GM19467 (cell line): ENCODE results near the gene HIPK1.
"Not testable (repeated sequence)": the region's sequence is repeated elsewhere in the genome, so short reads cannot be mapped to it uniquely, and the experiment has no call there.

ENCODE experiments used
- ATAC-seq: cut with Tn5 transposase; IDR thresholded peaks from one replicate; pipeline ENCODE4 v1.9.1; 2021; ENCODE audit warnings: mild to moderate bottlenecking, moderate library complexity; ENCODE audit not compliant: unreplicated experiment

Gene HIPK1

DNA sequence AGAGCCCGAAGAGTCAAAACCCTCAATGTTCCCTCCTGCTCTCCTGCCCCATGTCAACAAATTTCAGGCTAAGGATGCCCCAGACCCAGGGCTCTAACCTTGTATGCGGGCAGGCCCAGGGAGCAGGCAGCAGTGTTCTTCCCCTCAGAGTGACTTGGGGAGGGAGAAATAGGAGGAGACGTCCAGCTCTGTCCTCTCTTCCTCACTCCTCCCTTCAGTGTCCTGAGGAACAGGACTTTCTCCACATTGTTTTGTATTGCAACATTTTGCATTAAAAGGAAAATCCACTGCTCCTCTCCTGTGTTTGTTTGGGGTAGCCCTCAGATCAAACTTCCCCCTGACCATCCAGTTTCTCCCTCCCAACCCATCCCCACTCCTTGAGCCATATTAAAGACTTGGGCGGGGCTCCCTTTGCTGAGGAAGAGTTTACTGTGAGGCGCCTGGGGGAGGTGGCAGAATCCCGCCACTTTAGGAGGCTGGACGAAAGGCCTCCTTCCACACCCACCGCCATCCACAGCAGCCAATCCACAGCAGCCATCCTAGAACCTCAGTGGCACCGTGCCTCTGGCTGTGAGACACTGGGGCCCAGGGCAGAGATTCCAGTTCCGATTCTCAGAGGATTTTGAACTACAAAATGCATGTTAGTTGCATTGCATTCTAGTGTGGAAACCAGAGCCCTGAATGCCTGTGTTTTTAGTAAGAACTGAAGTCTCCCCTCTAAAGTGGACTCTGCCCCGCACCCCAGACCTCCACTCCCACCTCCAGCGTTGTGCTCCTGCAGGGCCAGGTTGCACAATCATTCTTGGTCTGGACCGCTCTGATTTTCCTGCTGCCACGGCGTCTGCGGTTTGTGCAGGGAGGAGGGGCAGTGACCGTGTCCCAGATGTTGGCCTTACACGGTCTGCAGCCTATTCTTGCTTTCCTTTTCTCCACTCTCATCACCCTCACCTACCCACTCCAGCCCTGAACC is 53.1 kb downstream of the HIPK1 start:
- no peak for ATAC-seq

DNA sequence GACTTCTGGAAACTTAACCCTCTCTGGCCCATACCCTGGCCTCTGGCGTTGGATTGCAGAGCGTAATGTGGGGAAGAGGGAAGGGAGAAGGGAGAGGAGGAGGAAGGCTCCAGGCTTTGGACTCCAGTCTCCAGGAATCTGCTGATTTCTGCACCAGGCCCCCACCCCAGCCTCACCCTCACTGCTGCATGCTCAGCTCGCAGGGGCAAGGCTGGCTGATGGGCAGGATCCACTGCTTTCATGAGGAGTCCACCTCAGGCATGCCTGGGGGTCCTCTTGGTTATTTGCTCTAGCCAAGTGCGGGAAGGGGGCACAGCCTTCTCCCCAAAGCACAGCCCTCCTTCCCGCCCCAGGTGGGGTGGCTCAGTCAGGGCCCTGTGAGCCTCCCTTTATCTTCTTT is 53.8 kb downstream of the HIPK1 start:
- no peak for ATAC-seq

DNA sequence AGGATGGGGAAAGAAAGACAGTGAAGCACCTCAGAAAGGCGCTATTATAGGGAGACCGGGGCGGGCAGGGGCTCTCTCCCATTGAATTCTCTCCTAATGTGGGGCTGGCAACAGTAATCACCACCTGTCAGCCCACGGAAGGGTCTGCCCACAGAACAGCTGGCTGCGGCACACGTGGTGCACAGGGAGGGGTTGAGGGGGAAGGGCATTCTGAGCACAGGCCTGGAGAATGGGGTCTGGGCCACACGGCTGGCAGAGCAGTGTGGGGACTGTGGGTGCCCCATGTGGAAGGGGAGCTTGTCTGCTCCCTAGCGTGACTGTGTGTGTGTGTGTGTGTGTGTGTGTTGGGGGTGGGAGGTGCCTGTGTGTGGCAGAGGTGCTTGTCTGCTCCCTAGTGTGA is 54.3 kb downstream of the HIPK1 start:
- ATAC-seq = no peak

DNA sequence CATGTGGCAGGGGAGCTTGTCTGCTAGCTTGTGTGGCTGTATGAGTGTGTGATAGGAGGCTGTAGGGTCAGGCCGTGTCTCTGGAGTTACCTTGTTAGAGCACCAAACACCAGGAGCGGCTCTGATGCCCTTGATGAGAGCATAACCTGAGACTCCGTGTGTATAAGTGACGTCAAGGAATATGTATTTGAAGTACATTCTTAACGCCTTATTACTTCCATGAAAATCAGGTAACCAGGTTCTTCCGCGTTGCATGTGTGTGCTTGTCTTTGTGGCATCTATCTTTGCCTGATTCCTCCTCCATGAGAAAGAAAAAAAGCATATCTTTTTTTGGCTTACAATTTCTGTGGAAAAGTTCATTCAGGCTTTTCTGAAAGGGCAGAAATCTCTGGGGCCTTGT is 54.7 kb downstream of the HIPK1 start:
- no peak for ATAC-seq

DNA sequence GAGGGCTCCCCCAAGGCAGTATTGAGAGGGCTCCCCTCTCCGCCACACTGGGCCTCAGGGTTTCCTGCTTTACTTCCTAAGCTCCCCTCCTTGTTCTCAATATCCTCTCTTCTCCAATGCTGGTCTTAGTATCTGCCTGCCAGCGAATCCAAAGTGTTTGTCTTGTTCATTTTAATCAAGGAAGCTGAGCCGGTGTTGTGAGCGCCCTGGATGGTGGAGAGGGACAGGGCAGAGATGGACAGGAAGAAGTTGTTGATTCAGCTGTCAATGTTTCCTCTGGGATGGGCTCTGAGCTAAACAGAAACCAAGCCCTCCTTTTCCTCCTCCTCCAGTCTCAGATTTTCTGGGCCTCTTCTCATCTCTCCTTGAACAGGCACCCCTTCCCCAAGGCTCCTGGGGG is 55.6 kb downstream of the HIPK1 start:
- no peak for ATAC-seq

DNA sequence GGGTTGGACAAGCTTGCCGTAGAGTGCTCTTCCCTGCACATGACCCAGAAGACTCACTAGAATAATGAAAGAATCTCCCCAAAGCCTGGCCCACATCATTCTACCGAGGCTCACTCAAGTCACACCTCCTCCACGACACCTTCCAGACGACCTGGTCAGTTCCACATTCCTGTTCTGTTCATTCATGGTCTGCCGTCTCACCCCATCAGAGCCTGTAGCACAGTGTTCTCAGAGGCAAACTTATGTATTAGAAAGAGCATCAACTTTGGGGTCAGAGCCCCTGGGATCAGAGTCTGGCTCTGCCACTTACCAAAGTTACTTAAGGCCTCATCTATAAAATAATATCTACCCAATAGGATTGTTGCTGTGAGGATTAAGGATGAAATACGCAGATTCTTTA is 57.7 kb downstream of the HIPK1 start:
- ATAC-seq = no peak

DNA sequence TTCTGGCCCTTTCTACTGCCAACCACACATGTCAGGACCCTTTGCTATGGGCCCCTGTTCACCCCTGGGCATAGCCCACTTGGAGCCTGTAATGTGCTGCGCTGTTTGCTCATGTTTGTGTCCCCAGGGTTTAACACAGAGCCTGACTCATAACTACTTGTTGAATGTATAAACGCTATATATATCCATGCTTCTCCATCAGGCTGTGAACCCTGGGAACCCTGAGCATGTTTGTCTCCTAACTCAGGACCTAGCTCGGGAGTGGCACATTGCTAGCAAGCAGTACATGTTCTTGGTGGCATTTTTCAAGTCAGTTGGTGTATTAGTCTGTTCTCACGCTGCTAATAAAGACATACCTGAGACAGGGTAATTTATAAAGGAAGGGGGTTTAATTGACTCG is 58.1 kb downstream of the HIPK1 start:
- no peak for ATAC-seq

DNA sequence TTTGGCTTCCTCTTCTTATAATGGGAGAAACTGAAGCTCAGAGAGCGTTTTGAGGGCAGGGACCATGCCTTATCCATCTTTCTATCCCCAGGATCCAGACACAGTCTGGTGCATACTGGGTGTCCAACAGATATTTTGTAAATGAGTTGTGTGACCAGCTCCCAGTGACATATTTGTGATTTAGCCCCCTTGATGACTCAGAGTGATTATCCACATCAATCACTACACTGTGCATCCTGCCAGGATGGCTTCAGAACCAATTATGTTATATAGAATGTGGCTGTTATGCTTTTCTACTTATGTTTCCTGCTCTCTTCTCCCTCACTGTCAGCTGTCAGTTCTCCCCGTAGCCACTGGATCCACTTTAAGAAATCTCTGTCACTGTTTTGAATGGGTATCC is 61.4 kb downstream of the HIPK1 start:
- ATAC-seq = no peak

DNA sequence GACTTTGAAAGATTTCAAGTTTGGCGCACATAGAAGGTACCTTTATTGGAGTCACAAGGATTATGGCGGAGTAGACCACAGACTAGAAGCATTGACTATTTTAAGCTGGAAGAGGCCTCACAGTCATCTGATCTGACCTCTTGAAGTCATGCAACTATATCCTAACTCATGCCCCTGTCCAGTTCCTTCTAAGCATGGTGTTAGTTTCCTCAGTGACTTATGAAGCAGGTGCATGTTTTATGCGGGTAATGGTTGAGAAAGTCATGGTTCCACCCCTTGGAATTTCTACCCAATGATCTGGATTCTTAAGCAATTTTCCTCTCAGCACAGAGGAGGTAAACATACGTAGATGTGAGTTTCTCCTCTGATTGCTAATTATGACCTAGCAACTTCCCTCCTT is 61.8 kb downstream of the HIPK1 start:
- no peak for ATAC-seq

DNA sequence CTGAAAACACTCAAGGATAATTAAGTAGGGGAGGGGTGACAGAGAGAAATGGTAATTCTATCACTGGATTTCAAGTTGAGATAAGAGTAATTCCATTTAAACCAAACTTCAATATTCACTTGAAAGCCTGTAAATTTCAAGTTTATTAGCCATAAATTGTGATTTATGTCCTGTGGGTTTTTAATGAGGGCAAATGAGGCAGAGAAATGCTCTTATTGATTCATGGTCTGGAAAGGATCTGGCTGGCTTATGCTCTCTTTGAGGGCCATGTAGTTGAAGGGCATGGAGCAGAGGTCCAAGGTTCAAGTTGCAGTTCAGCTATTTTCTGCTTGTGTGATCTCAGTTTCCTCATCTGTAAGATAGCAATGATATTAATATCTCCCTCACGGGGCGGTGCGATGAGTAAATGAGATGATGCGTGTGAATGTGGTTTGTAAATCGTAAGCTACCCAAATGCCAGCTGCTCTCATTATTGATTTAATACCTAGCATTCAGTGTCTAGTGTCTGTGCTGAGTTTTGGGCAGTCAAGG is 62.4 kb downstream of the HIPK1 start:
- no peak for ATAC-seq

DNA sequence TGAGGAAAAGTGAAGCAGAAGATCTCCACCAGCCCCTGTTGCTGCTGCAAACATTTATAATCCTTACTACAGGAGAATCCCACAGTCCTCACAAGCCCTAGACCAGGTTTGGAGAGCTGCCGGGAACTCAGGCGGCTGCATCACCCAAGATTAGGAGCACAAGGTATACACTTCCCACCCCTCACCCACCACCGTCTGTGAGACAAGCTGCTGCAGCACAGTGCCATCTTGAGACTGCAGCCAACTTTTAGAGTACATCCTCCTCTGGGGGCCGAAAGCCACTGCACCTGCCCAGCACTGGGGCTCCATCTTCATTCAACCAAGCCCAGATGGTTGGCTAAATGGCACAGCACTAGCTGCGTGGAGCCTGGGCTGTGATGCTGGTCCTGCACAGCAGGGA is 63.9 kb downstream of the HIPK1 start:
- no peak for ATAC-seq

DNA sequence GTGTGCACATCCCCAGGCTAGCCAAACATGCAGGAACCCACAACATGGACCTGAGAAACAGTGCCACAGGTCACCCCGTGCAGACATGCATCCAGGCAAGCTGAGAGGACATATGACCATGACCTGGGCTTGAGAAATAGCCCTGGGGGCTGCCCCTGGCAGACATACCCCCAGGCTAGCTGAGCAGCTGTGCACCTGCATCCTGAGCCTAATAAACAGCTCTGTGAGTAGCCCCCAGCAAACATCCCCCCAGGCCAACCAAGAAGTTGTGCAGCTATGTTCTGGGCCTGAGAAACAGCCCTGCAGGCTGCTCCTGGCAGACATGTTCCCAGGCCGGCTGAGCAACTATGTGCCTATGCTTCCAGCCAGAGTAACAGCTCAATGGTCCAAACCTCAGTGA is 64.6 kb downstream of the HIPK1 start:
- ATAC-seq = no peak

DNA sequence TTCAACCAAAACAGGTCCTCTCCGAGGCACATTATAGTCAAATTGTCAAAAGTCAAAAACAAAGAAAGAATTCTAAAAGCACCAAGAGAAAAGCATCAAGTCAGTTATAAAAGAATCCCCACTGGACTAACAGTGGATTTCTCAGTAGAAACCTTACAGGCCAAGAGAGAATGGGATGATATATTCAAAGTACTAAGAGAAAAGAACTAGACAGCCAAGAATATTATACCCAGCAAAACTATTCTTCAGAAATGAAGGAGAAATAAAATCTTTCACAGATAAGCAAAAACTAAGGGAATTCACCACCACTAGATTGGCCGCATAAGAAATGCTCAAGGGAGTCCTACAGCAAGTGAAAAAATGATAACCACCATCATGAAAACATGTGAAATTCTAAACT is 66.3 kb downstream of the HIPK1 start:
- no peak for ATAC-seq

DNA sequence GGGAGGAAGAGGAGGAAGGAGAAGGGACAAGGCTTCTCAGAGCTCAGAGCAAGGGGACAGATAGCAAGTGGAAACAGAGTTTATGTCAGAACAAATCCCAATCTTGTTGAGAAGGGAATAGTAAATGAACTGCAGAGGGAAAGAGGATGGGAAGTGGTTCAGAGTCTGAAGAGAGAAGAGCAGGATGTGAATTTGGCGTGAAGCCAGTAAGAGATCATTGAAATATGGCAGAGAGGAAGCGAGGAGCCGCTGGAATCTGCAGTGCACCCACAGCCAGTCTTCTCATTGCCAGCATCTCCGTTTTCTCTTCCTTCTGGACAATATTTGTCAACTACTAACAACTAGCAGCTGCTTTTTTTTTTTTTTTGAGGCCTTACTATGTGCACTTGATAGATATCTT is 69.2 kb downstream of the HIPK1 start:
- ATAC-seq = no peak

DNA sequence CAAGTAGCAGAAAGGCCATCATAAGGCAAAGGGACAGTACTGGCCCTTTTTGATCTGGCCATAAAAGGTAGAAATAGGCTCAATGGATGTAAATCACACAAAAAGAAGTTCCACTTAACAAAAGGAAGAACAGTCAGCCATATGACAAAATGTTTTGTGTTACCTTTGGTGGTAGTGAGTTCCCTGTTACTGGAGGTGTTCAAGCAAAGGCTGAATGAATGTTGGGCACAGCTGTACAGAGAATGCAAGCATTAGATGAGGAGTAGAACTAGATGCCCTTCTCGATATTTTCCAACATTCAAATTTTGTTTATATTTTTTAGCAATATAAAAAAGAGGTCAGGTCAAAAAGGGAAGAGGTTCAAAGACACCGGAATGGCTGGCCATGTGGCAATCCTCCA is 70.1 kb downstream of the HIPK1 start:
- no peak for ATAC-seq

DNA sequence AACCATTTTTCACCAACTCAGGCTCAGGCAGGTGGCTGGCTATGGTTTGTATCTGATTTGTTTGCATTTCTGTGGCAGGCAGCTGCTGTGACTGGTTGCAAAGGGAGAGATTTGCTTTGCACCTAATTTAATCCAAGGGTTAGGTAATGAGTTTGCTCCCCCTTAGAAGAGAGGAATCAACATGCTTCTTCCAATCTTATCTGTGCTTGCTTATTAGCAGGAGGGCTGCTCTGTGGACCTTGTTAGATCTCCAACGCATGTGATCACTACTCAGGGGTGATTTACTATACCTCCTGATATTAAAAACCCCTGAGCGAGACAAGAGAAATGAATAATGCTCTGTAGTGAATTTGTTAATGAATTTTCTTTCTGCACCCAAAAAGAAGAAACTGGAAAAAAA is 70.7 kb downstream of the HIPK1 start:
- no peak for ATAC-seq

DNA sequence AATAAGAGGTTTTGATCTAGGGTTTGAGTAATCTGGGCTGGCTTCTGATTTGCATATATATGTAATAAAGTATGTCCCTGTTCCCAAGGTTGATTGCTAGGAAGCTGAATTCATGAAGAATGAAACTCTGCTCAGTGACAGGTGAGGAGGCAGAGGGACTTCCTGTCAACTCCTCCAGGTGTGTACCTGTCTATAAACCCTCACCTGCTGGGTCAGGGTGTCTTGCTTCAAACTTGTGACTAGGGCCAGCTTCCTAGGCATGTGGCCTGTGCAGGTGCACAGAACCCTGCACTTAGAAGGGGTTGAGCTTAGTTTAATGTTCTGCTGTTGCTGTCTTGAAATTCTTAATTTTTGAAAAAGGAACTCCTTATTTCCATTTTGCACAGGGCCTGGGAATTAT is 71.3 kb downstream of the HIPK1 start:
- ATAC-seq = no peak

DNA sequence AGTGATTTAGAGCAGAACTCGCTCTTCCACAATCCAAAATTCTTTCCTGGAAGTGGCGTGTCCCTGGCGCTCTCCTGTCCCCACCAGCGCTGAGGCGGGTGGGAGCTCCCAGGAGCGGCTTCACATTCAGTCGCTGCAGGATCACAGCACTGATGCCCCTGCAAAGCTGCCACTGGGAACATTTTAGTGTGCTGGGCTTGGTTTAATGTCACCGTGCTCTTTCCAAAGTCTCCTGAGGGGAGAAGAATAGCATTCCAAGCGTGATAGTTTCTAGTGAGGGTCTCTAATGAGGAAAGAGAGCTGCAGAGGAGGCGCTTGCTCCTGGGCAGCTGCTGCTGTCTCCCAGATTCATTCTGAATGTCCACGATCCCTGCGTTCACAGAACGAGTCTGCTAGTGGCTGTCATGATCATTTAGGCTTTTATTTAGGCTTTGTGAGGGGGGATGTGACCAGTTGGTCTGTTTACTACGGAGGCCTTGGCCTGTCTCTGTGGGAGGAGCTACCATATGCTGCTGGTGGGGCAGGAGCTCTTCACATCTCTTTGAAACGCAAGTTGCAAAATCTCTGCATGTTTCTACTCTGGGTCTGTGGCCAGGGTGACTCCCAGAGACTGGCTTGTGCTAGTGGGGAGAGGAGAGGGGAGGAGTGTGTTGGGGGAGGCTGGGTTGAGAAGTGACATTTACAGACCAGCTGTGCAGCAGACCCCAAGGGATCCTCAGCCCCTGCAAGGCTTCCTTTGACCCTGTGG is 73.5 kb downstream of the HIPK1 start:
- no peak for ATAC-seq

DNA sequence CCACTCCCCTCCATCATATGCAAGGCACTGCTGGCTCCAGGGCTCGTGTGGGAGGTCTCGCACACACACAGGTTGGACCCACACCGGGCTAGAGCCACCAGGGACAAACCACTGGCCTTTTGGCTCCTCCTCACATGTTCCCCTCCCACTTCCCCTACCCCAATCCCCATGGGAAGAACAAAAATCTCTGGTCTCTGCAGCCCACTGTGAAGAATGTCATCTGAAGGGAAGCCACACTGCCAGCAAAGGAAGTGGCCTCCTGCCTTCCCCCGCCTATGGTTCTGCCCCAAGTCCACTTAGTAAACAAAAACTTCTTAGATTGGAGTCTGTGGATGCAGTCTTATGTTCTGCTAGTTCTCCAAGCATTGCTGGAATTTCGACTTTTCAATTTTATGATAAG is 74.3 kb downstream of the HIPK1 start:
- no peak for ATAC-seq

DNA sequence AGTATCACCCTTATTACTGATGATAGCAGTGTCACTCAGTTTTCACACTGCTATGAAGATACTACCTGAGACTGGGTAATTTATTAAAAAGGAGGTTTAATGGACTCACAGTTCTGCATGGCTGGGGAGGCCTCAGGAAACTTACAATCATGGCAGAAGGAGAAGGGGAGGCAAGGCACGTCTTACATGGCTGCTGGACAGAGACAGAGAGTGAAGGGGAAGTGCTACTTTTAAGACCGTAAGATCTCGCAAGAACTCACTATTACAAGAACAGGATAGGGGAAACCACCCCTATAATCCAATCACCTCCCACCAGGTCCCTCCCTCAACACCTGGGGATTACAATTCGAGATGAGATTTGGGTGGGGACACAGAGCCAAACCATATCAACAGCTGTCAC is 77.7 kb downstream of the HIPK1 start:
- ATAC-seq = not testable (repeated sequence)

DNA sequence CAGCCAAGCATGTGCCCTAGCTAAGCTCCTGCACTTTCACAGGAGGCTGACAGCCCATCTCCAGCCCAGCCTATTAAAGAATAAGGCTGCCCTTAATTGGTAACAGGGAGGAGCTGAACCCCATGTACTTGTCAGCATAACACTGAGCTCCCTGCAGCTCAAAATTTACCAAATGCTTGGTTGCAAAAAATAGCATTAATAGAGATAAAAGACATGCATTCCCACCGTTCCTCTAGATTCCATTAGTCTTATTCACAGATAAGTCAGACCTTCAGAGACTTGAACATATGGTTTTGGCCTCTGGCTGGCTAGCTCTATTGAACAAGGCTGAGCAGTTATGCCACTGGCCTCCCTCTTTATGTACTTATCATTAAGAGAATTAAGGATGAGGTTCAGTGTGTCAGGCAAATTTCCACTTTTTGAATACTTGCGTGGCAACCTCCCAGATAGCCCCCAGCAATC is 79.4 kb downstream of the HIPK1 start:
- ATAC-seq = no peak

DNA sequence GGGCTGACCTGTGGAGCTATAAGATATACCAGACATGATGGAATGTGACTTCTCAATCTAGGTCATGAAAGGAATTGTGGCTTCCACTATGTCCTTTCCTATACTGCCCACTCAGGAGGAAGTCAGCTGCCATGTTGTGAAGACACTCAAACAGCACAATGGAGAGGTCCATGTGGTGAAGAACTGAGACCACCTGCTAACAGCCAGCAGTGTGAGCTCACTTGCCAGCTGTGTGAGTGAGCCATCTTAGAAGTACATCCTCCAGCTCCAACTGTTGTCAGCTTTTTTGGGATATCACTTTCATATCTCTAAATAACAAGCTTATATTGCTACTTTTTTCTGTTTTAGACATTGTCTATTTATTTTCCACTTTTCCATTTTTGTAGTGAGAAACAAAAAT is 79.9 kb downstream of the HIPK1 start:
- no peak for ATAC-seq
